Omental fat pad (tissue), 4 donors: ENCODE data around the gene IRF5. TPM values are rescaled to one million over a fixed set of nuclear protein-coding genes. Genes with fewer than 3 reads are reported as not detected.

Source experiments
- ATAC-seq: fragments of 150-250 bp; one replicate; pipeline ENCODE4 v1.9.1; 2016; ENCODE audit warnings: mild to moderate bottlenecking, moderate library complexity; ENCODE audit not compliant: low FRiP score
- DNase-seq: peaks from one replicate; pipeline ENCODE4 v3.0.0-alpha.2; 2019; ENCODE audit warnings: low spot score
- CTCF ChIP-seq, 3 donors: fragments of 450-650 bp; IDR thresholded peaks; one replicate each; pipeline ENCODE4 v1.5.1; 2016 to 2017; ENCODE audit warnings: antibody characterized with exemption in 3 of 3, mild to moderate bottlenecking in 3 of 3, moderate library complexity in 2 of 3
- total RNA-seq, 4 donors: library from RNA; depleted of rRNA; stranded (reverse); fragments of >200 nt; gene quantifications; one replicate each; pipeline ENCODE4 v1.1.0, GENCODE V29; 2016

IRF5 gene
- total RNA-seq, 4 donors from 2014 or later: 5.3 to 23.9 (median 18.8) TPM

- no peak for TF ChIP-seq CTCF (IDR thresholded peaks at IDR 0.05)
- DNase-seq: no peak
- no peak for ATAC-seq
Observed at GRCh38 chr7:128918016-128918665, 19.6 kb upstream of the IRF5 start.

- DNase-seq (no peak), ATAC-seq (no peak)
- TF ChIP-seq CTCF (IDR thresholded peaks at IDR 0.05): no peak
Observed at GRCh38 chr7:128919241-128919640, 18.5 kb upstream of the IRF5 start.

- ATAC-seq: no peak
- no peak for TF ChIP-seq CTCF (IDR thresholded peaks at IDR 0.05)
- no peak for DNase-seq
Observed at GRCh38 chr7:128919881-128920799, 17.6 kb upstream of the IRF5 start.

GRCh38 chr7:128920913-128921582, 16.7 kb upstream of the IRF5 start:
- TF ChIP-seq CTCF (IDR thresholded peaks at IDR 0.05): no peak
- ATAC-seq (no peak), DNase-seq (no peak)

- TF ChIP-seq CTCF (IDR thresholded peaks at IDR 0.05): no peak
Observed at GRCh38 chr7:128921866-128922440, 15.8 kb upstream of the IRF5 start.

GRCh38 chr7:128922496-128923410, 15.0 kb upstream of the IRF5 start:
- TF ChIP-seq CTCF (IDR thresholded peaks at IDR 0.05): no peak
- no peak for DNase-seq
- no peak for ATAC-seq

More at GRCh38 chr7:128921866-128922440, 15.8 kb upstream of the IRF5 start:
- no peak for ATAC-seq
- no peak for DNase-seq
